H7 (cell line): Measurements from ENCODE around the gene AUTS2. TPM values are rescaled to one million over a fixed set of nuclear protein-coding genes. Genes with fewer than 3 reads are reported as not detected.

Source experiments
- DNase-seq: peaks from one replicate; pipeline ENCODE4 v3.0.0; 2012
- H3K27me3 ChIP-seq: 2 replicates; pipeline ENCODE4 v1.6.0; 2011; ENCODE audit warnings: mild to moderate bottlenecking, low read length; ENCODE audit not compliant: control insufficient read depth, insufficient read depth
- H3K36me3 ChIP-seq: replicated peaks from 2 replicates; pipeline ENCODE4 v1.5.1; 2011; ENCODE audit warnings: low read length; ENCODE audit not compliant: control insufficient read depth, insufficient read depth
- H3K4me3 ChIP-seq: 2 replicates; pipeline ENCODE4 v1.5.1; 2011; ENCODE audit warnings: low read depth, mild to moderate bottlenecking, control low read depth, low read length, moderate library complexity; ENCODE audit not compliant: insufficient read depth
- total RNA-seq: library from RNA; depleted of rRNA; stranded (reverse); fragments of >200 nt; shearing (Covaris generic); gene quantifications from 2 replicates; pipeline ENCODE4 v1.2.3, GENCODE V29; 2014

Gene AUTS2
- total RNA-seq, 1 experiment from 2014 or later = 16.1 TPM

DNA sequence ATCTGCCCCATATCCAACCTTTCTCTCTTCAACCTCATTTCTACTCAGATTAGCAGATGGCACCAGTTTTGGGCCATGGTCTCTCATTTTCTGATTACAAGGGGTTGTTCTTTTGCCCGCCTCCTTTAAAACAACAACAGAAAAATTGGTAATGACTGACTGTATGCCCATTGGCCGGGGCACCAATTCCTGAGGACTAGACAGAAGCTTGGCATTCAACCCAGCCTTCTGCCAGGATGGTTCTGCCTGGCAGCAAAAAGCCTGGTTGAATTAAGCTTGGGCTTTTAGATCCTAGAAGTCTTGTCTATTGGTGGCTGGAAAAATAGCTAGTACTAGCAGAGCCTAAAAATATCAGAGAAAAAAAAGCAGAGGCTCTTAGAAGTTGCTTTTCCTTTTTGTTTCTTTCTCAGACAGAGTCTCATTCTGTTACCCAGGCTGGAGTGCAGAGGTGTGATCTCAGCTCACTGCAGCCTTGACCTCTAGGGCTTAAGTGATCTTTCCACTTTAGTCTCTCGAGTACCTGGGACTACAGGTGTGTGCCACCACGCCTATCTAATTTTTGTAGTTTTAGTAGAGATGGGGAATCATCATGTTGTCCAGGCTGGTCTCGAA lies 402.6 kb downstream of the AUTS2 start:
- Histone ChIP-seq H3K4me3 (no peak overlapping the region), H3K36me3 (no peaks in the 10 kb centered on the region), H3K27me3 (no peaks in the 10 kb centered on the region)
- no peak for DNase-seq

DNA sequence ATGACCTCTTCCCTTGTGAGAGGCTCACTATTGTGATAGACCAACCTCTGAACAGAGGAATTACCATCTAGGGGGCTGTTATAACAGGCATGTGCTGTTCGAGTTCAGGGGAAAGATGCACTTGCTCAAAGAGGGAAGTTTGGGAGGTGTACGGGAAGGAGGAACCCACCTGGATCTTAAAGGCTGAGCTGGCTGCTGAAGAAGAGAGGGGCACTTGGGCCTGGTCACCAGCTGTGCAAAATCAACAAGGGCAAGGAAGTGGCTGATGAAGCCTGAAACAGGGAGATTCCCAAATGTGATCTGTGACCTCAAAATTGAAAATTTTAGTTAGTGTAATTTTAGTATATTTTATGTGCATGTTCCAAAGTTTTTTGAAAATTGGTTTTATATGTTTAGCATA lies 407.2 kb downstream of the AUTS2 start:
- H3K4me3 ChIP-seq = no peak overlapping the region

DNA sequence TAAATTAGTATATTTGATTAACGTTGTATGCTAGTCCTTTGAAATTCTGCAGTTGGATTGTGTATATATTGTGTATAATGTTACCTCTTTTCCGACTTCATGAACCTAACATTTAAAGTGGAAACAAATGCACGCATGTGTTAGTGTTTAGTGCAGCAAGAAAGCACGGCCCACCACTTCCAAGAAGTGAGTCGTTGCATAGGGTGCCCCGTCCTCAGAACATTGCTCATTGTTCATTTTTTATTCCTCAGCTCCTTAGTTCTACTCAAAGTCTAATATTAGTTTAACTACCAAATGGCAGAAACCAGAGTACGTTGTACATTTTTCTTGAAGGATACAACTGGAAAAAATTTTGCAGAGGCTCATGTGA lies 407.6 kb downstream of the AUTS2 start:
- no peaks in the 10 kb centered on the region for H3K27me3 ChIP-seq
- no peaks in the 10 kb centered on the region for H3K36me3 ChIP-seq
- H3K4me3 ChIP-seq = no peak overlapping the region
- no peak for DNase-seq

More for the DNA sequence above, 407.2 kb downstream of the AUTS2 start:
- no peak for DNase-seq
- Histone ChIP-seq H3K36me3 (no peaks in the 10 kb centered on the region), H3K27me3 (no peaks in the 10 kb centered on the region)

DNA sequence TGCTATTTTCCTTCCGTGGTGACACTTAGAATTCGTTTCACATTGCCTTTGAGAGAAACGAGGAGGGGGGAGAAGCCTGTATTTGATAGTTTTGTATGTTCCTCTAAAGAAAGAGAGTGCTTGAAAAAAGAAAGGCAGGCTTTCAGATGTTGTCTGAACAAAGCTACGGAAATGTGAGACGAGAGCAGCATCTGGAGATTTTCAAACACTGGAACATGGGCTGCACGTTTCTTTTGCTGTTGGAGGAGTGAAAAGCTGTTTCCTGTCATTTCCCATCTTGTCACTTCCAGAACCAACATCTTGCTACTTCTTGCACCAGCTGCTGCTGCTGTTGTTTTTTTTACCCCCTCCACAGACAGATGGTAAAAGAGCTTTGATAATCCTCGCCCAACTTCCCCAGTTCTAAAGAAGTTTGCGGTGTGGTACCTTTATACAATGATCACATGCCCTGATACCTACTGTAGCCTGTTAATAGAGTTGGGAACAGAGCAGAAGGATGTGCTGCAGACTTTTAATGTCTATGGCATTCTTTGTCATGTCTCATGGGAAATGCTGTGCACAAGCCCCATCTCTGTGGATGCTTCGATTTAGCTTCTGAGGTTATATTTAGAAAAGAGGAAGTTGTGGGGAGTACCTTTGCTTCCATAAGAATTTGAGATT lies 408.1 kb downstream of the AUTS2 start:
- H3K27me3 ChIP-seq = no peaks in the 10 kb centered on the region
- H3K4me3 ChIP-seq = no peak overlapping the region
- H3K36me3 ChIP-seq = no peaks in the 10 kb centered on the region
- DNase-seq = no peak

DNA sequence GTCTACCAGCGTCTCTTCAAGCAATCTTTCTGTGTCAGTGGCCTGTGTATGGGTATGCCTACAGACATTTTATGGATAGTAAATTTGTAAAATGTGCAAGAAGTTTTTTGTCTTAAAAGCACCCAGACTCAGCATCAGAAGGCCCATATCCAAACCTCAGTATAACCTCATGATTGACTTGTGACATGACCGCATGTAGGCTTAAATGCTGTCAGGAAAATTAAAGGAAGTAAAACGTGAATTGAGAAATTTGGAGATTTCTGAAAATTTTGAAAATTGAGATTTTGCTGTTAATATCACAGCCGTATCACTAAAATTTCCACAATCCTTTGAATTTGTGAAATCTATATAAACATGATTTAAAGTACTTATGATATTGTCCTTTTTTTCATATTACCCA lies 410.2 kb downstream of the AUTS2 start:
- Histone ChIP-seq H3K36me3 (no peaks in the 10 kb centered on the region), H3K4me3 (no peak overlapping the region), H3K27me3 (no peaks in the 10 kb centered on the region)
- no peak for DNase-seq

DNA sequence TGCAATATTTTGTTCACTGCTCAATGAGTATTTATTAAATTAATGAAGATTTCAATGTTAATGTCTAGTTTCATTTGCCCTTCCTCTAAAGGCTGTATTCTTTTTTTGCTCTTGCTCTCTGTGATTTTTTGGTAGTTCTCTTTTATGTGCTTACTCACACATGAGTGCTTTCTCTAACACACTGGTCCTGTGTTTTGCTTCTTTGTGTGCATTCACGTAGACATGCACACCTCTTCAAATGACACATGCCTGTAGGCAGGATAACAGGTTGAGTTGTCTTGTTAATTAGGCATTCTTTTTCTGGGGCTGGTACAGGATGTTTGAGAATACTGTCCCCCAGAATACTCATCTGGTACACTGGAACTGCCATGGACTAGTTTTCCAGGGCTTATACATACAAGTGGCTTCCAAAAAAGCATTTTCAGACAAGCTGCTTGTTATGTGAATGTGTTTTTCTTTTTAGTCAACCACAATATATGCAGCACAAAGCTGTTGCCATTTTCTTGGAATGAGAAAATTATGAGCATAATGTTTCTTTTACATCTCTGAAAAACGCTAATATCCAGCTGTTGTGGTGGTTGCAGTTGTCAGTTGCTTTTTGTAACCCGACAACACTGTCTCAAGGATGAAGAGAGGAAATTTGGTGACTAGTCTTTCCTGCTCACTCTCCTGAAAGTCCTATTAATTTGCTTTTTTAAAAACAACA lies 416.4 kb downstream of the AUTS2 start:
- H3K27me3 ChIP-seq = no peaks in the 10 kb centered on the region
- no peaks in the 10 kb centered on the region for H3K36me3 ChIP-seq
- DNase-seq = no peak
- no peak overlapping the region for H3K4me3 ChIP-seq

DNA sequence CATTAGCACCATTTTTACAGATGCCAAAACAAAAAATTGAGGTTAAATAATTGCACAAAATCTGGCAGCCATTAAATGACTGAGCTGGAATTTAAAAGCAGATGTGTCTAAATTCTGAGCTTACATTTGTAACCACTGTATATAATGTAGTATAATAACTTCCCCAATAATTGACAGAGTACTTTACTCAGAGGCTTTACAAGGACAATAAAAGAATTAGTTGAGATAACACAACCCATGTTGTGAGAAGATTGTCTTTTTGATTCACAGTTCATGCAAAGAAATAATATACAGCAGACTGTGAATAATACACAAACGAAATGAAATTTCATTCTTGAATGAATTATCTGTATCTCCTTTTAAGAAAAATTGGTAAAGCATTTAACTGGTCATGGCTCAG lies 417.1 kb downstream of the AUTS2 start:
- Histone ChIP-seq H3K27me3 (no peaks in the 10 kb centered on the region), H3K36me3 (no peaks in the 10 kb centered on the region), H3K4me3 (no peak overlapping the region)
- DNase-seq = no peak

DNA sequence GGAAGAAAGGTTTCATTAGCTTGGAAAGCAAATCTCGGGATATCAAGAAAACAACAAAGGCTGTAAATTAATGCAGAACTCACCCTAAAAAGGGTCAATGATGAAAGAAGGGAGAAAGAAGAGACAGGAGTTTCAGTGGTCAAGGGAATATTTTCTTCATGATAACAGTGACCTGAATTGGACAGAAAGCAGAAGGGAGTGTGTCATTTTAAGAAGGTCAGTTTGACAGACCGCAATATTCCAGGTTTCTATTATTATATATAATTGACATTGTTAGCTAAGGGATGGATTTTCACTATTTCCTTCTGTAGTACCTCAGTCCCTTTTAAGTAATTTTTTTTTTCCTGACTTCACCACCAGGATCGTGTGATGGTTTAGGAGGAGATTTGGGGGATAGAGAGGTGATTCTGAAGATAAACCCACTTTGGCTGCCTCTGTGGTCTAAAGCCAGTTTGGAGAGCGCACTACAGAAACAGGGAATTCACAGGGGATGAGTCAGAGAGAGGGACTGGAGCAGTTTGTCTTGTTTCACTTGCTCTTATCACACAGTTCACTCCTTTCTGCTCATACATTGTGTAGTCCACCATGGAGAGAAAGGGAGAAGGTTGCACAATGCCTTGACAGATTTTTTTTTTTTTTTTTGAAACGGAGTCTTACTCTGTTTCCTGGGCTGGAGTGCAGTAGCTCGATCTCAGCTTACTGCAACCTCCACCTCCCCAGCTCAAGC lies 417.9 kb downstream of the AUTS2 start:
- H3K4me3 ChIP-seq = no peak overlapping the region
- H3K36me3 ChIP-seq = no peaks in the 10 kb centered on the region
- H3K27me3 ChIP-seq = no peaks in the 10 kb centered on the region
- no peak for DNase-seq

DNA sequence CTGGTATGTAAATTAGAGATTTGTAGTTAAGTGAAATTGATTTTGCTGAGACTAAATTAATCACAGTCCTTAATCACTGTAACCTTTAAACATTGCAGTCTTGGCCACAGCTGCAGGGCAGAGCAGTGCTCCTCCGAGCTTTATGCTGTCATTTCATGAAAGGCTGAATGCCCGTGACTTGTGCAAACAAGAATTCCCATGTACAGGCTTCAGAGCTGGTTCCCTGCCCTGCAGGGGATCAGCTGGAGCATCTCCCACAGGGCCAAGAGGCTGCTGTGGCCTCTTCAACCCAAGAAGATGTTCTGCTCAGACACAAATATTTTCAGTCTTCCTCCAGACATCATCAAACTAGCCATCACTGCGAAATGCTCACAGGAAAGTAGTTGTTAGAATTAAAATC lies 419.1 kb downstream of the AUTS2 start:
- no peaks in the 10 kb centered on the region for H3K36me3 ChIP-seq
- H3K4me3 ChIP-seq = no peak overlapping the region
- no peaks in the 10 kb centered on the region for H3K27me3 ChIP-seq
- DNase-seq = no peak

DNA sequence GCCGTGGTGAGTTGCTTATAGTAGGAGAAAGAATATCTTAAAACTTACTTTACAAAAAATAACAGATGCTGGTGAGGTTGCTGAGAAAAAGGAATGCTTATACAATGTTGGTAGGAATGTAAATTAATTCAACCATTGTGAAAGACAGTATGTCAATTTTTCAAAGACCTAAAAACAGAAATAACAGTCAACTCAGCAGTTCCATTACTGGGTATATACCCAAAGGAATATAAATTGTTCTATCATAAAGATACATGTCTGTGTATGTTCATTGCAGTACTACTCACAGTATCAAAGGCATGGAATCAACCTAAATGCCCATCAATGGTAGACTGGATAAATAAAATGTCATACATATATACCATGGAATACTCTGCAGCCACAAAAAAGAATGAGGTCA lies 420.4 kb downstream of the AUTS2 start:
- H3K27me3 ChIP-seq = no peaks in the 10 kb centered on the region
- H3K36me3 ChIP-seq = no peaks in the 10 kb centered on the region
- no peak for DNase-seq
- no peak overlapping the region for H3K4me3 ChIP-seq

DNA sequence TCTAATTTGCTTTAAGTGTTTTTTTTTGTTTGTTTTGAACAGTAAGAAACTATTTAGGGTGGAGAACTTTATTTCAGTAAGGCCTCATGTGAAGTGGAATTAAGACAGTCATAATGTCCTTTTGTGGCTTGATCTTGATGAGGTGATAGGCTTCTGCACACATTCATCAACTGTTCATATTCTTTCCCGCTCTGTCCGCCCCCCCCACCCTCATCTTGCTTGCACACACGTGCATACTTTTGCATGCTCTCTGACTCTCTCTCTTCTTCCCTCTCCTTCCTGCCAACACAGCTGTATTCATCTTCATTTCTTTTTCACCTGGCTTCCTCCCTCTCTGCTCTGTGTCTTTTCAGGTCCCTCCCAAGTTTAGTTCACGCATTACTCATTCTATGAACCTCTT lies 429.6 kb downstream of the AUTS2 start:
- no peak overlapping the region for H3K4me3 ChIP-seq
- no peaks in the 10 kb centered on the region for H3K36me3 ChIP-seq
- H3K27me3 ChIP-seq = no peaks in the 10 kb centered on the region
- DNase-seq = no peak

DNA sequence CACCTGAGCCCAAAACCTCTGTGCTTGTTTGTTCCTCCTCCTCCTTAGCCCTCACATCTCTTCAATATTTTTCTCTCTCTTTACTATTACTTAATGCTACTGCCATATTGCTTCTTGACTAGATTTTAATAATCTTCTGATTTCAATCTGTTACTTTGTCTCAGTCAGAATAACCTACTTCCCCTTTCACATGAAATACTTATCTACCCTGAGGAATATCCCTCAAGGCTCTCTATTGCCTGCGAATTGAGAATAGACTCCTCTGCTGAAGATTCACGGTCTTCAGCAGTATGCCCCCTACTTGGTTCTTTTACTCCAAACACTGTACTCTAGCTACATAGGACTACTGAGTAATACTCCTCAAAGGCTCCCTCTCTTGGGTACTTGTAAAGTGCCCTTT lies 430.3 kb downstream of the AUTS2 start:
- Histone ChIP-seq H3K27me3 (no peaks in the 10 kb centered on the region), H3K4me3 (no peak overlapping the region), H3K36me3 (no peaks in the 10 kb centered on the region)
- DNase-seq = no peak

DNA sequence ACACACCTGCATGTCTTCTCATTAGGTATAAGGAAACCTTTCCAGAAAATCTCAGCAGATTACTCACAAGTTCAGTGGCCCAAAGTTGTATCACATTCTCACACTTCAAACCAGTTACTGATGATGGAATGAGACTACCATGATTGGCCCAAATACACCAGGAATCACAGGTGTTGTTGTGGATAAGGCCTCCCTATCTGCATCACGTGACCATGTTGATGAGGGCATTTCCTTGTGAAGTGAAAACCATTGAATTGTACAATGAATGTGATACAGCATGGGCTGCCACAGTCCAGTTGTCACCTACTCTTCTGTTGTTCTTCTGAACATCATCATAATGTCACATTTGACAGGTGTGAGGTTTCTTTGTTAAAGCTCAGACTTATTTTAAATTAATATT lies 431.7 kb downstream of the AUTS2 start:
- Histone ChIP-seq H3K27me3 (no peaks in the 10 kb centered on the region), H3K4me3 (no peak overlapping the region), H3K36me3 (no peaks in the 10 kb centered on the region)
- no peak for DNase-seq

DNA sequence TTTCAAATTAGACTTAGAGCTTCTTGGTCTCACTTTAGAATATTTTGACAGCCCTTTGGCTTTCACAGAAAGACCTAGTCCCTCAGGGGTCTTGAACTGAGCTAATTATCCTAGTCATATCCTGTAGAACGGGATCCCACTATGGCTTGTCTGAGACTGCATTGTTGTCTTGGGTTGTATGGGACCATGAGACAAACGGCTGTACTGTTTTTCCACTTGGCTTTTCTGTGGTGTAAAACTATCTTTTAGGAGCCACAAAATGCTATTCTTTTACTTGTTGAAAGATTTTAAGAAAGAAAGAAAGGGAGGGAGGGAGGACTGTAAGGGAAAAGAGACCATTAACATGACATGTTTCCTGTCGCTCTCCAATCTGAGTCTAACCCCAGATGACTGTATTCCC lies 432.5 kb downstream of the AUTS2 start:
- no peaks in the 10 kb centered on the region for H3K27me3 ChIP-seq
- H3K4me3 ChIP-seq = no peak overlapping the region
- H3K36me3 ChIP-seq = no peaks in the 10 kb centered on the region
- no peak for DNase-seq

DNA sequence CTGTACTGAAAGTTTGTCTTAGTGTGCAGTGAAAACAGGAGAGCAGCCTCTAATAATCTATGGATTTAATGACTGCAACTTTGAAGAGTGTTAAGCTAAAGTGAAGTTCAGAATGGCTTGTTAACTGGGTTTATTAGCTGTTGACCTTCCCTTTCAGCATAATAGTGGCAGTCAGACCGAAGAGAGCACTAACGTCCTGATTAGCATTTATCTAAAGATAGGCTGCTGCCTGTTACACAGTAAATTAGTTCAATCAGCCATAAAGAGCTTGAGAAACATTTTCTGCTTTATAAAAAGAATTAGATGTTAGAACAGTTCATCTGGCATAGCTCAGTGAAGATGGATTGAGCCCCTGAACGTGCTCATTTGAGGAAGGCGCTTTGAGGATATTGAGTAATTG lies 433.0 kb downstream of the AUTS2 start:
- no peak overlapping the region for H3K4me3 ChIP-seq
- no peaks in the 10 kb centered on the region for H3K27me3 ChIP-seq
- H3K36me3 ChIP-seq = no peaks in the 10 kb centered on the region
- no peak for DNase-seq
